Measurements from ENCODE around the gene HRH1.

The HRH1 gene

DNA sequence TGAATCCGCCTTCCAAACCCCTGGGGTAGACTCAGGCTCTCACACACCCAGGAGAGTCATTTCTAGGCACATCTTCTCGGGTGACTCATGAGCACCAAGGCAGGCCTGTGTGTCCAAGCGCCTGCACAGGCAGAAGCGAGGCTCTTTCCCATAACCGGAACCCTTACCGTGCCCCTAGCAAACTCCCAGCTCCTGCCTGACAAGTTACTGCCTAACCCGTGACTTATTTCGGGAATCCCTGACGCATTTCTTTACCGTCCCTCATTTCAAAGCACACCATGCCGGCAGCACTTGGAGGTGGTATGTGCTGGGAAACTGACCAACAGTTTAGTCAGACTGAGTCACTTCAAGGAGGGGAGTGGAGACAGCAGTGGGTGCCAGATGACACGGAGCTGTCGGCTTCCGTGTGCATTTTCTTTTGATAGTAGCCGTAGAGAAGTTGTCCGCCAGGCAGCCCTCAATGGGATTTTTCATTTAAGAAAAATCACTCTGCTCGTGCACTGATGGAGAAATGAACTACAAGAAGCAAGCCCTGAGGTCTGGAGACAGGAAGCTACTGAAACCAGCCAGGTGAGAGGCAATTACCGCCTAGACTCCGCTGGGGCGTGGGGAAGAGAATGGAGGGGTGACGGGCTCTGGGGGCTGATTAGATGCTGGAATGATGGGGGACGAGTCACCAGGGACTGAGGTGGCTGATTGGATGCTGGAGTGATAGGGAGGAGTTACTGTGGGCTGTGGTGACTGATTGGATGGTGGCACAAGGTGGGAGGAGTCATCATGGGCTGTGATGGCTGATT is 17.3 kb upstream of the HRH1 start:
- DNase-seq (ENCODE audit: low spot score), result no peak

DNA sequence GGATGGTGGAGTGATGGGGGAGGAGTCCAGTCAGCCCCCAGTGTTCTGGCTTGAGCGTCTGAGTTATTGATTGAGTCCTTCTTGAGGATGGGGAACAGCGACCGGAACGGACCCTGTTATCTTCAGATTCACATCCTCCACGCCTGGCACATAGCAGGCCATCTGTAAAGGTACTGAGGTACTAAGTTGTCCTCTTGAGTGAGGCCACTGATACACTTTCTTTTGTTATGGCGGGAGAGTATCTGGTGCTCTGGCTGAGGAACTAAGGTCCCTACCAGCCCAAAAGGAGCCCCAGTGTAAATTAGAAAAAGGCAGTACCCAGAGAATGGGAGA is 16.7 kb upstream of the HRH1 start:
- no peak for DNase-seq (ENCODE audit: low spot score)
- TF ChIP-seq, protein P1, sequence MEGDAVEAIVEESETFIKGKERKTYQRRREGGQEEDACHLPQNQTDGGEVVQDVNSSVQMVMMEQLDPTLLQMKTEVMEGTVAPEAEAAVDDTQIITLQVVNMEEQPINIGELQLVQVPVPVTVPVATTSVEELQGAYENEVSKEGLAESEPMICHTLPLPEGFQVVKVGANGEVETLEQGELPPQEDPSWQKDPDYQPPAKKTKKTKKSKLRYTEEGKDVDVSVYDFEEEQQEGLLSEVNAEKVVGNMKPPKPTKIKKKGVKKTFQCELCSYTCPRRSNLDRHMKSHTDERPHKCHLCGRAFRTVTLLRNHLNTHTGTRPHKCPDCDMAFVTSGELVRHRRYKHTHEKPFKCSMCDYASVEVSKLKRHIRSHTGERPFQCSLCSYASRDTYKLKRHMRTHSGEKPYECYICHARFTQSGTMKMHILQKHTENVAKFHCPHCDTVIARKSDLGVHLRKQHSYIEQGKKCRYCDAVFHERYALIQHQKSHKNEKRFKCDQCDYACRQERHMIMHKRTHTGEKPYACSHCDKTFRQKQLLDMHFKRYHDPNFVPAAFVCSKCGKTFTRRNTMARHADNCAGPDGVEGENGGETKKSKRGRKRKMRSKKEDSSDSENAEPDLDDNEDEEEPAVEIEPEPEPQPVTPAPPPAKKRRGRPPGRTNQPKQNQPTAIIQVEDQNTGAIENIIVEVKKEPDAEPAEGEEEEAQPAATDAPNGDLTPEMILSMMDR (IDR thresholded peaks at IDR 0.05; ENCODE audit: extremely low read depth, missing control alignments), result no peak

More for the DNA sequence above, 17.3 kb upstream of the HRH1 start:
- TF ChIP-seq, protein P1 (IDR thresholded peaks at IDR 0.05; ENCODE audit: extremely low read depth, missing control alignments), result no peak

DNA sequence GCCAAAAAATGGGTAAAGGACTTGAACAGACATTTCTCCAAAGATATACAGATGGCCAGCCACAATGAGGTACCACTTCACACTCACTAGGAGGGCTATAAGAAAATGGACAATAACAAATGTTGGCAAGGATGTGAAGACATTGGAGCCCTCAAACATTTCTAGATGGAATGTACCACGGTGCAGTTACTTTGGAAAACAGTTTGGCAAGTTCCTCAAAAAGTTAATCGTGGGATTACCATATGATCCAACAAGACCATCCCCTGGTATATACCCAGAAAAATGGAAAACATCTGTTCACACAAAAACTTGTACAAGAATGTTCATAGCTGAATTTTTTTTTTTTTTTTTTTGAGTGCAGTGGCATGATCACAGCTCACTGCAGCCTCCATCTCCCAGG is 15.9 kb upstream of the HRH1 start:
- TF ChIP-seq, protein P1 (IDR thresholded peaks at IDR 0.05; ENCODE audit: extremely low read depth, missing control alignments), result no peak
- no peak for DNase-seq (ENCODE audit: low spot score)

DNA sequence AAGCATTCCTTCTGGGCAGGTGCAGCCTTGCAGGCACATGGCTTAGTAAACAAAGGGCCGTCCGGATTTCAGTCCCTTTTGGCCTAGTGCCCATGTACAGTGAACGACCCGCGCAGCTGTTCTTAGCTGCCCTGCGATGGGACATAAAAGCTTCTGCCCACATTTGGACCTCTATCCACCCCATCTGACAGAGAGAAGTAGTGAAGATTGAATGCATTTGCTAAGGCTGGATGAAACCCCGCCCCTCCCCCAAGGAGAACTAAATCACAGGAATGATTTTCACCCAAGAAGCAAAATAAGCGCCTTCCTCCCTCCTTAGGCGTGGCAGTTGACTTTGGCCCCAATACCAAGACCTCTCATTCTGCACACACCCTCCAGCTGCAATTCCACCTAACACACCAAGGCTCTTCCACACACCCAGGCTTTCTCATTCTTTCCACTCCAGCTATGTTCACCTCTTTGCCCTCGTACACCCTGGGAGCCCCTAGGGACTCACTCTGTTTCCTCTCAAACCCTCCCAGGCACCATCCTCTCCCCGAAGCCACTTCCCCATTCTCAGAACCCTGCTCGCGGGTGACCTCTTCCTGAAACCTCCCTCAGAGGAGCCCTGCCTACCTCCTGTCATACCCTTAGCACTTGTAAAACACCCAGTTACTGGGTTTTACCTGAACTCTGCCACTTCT is 14.1 kb upstream of the HRH1 start:
- TF ChIP-seq, protein P1 (IDR thresholded peaks at IDR 0.05; ENCODE audit: extremely low read depth, missing control alignments), result no peak
- DNase-seq (ENCODE audit: low spot score), result peak; percentile 67

DNA sequence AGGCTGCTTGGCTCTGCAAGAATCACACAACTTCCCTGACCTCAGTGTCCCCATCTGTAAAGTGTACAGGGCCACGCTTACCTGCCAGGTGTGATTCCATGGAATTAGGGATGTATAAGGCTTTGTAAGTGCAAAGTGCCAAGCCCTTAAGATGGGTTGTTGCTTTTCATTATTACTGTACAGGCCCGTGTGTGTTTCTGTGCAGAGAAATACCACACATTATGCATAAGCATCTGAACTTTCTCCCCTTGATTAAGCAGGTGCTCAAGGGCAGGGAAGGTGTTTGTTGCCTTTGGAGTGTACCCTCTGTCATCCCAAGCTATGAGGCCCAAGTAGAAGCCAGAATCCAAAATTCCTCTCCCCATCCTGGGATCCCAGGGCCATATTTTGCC is 13.6 kb upstream of the HRH1 start:
- TF ChIP-seq, protein P1 (IDR thresholded peaks at IDR 0.05; ENCODE audit: extremely low read depth, missing control alignments), result no peak
- DNase-seq (ENCODE audit: low spot score), result no peak

DNA sequence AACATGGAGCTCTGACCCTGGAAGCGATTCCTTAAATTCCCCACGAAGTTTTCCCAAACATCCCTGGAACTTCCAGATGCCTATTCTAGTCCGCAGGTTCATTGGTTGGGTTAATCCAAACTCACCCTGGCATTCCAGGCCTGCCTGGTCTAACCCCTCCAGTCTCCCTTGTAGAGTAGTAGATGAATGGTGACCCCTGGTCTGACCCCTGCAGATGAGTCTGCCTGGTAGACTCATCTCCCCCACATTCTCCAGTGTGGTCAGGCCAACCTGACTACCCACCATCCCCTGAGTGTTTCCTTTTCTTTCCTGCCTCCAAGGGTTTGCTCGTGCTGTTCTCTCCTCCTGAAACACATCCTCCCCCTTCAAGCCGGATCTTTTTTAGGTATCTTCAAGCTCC is 10.8 kb upstream of the HRH1 start:
- TF ChIP-seq, protein P1 (IDR thresholded peaks at IDR 0.05; ENCODE audit: extremely low read depth, missing control alignments), result no peak
- DNase-seq (ENCODE audit: low spot score), result no peak

DNA sequence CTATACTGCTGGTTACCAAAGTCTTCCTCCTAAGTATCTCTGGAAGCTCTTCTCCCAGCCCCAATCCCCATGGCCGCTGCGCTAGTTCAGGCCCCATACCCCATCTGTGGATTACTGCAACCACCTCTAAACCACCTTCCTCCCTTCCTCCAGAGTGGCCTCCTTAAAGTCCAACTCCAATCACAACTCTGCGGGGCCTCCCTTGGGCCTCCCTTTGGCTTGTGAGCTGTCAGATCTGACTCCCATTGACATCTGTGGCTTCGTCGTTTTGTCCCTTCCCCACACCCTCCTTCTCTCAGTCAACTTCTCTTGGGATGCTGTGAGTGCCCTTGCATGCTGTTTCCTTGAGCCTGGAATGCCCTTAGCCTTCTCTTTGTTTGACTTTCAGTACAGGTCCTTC is 9.3 kb upstream of the HRH1 start:
- TF ChIP-seq, protein P1 (IDR thresholded peaks at IDR 0.05; ENCODE audit: extremely low read depth, missing control alignments), result no peak

More for the DNA sequence above, 9.3 kb upstream of the HRH1 start:
- no peak for DNase-seq (ENCODE audit: low spot score)

Measured in GM20000 (cell line).